OCI-LY3 (cell line): ENCODE measurements around the gene CTNNB1.

Source experiments
- EZH2phosphoT487 ChIP-seq: fragments of 200-600 bp; shearing (Covaris generic); IDR thresholded peaks from 2 replicates; pipeline ENCODE4 v1.6.1; 2018; ENCODE audit warnings: antibody characterized with exemption, mixed run types, low read depth
- TF ChIP-seq, protein P1 (sequence below): fragments of 200-600, 300-600 bp; sonication (generic); IDR thresholded peaks from 2 replicates; pipeline ENCODE4 v1.5.1; 2014; ENCODE audit warnings: antibody characterized with exemption, low read length, low read depth

GRCh38 chr3:41188306-41188705, 11.0 kb upstream of the CTNNB1 start:
- TF ChIP-seq, protein P1, sequence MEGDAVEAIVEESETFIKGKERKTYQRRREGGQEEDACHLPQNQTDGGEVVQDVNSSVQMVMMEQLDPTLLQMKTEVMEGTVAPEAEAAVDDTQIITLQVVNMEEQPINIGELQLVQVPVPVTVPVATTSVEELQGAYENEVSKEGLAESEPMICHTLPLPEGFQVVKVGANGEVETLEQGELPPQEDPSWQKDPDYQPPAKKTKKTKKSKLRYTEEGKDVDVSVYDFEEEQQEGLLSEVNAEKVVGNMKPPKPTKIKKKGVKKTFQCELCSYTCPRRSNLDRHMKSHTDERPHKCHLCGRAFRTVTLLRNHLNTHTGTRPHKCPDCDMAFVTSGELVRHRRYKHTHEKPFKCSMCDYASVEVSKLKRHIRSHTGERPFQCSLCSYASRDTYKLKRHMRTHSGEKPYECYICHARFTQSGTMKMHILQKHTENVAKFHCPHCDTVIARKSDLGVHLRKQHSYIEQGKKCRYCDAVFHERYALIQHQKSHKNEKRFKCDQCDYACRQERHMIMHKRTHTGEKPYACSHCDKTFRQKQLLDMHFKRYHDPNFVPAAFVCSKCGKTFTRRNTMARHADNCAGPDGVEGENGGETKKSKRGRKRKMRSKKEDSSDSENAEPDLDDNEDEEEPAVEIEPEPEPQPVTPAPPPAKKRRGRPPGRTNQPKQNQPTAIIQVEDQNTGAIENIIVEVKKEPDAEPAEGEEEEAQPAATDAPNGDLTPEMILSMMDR, result no peak
- TF ChIP-seq EZH2phosphoT487, result no peak
